ENCODE measurements around the gene SOAT2.

SOAT2 gene

GRCh38 chr12:53171725-53172329 lies 68.5 kb downstream of the SOAT2 start:
- H3K4me3 ChIP-seq (ENCODE audit: low read length), result no peak overlapping the region
- DNase-seq (ENCODE audit: low read depth), result no peak
- no peak for TF ChIP-seq CTCF (conservative IDR thresholded peaks at IDR 0.05; ENCODE audit: low read length)

GRCh38 chr12:53172352-53172751 lies 69.1 kb downstream of the SOAT2 start:
- DNase-seq (ENCODE audit: low read depth), result peak; percentile 67
- no peak overlapping the region for H3K4me3 ChIP-seq (ENCODE audit: low read length)

GRCh38 chr12:53173085-53173715 lies 69.9 kb downstream of the SOAT2 start:
- H3K4me3 ChIP-seq (ENCODE audit: low read length), result no peak overlapping the region
- TF ChIP-seq CTCF (conservative IDR thresholded peaks at IDR 0.05; ENCODE audit: low read length), result no peak
- DNase-seq (ENCODE audit: low read depth), result peak; percentile 29

More at GRCh38 chr12:53172352-53172751, 69.1 kb downstream of the SOAT2 start:
- no peak for TF ChIP-seq CTCF (conservative IDR thresholded peaks at IDR 0.05; ENCODE audit: low read length)

Measured in AG10803 (cell line).